NCI-H774 (cell line): ENCODE measurements around the gene RINT1.
A peak's percentile ranks its signal among the peaks of the same experiment; 100 is the strongest.
"Not testable (repeated sequence)": the region's sequence is repeated elsewhere in the genome, so short reads cannot be mapped to it uniquely, and the experiment has no call there.

Experiments used
- DNase-seq: peaks from one replicate; lab custom pipeline; 2025; lab: John Stamatoyannopoulos, UW

Gene RINT1

GRCh38 chr7:105531792-105532671, at the start of gene RINT1:
Gene RINT1, plus strand, starts transcription at chr7:105532201. Its CDS starts 115 bp downstream, at chr7:105532316.
- DNase-seq = peak; percentile 89

GRCh38 chr7:105487579-105488571, 44.1 kb upstream of the RINT1 start:
- DNase-seq = no peak

- no peak for DNase-seq
These were observed 42.6 kb upstream of the RINT1 start for GRCh38 chr7:105489409-105489808.

- no peak for DNase-seq
These were observed 38.6 kb upstream of the RINT1 start for GRCh38 chr7:105493196-105493922.

GRCh38 chr7:105493923-105494315, 38.1 kb upstream of the RINT1 start:
- DNase-seq = no peak

- DNase-seq = no peak
These were observed 35.5 kb upstream of the RINT1 start for GRCh38 chr7:105496521-105496920.

- no peak for DNase-seq
These were observed 35.0 kb upstream of the RINT1 start for GRCh38 chr7:105497016-105497415.

- DNase-seq = no peak
These were observed 29.8 kb upstream of the RINT1 start for GRCh38 chr7:105502173-105502572.

- DNase-seq = no peak
These were observed 19.6 kb upstream of the RINT1 start for GRCh38 chr7:105512415-105512814.

GRCh38 chr7:105512926-105513526, 19.0 kb upstream of the RINT1 start:
- no peak for DNase-seq

GRCh38 chr7:105515610-105516009, 16.4 kb upstream of the RINT1 start:
- not testable (repeated sequence) for DNase-seq

GRCh38 chr7:105519353-105519752, 12.6 kb upstream of the RINT1 start:
- no peak for DNase-seq

GRCh38 chr7:105520620-105521019, 11.4 kb upstream of the RINT1 start:
- DNase-seq = not testable (repeated sequence)

GRCh38 chr7:105521027-105521716, 10.8 kb upstream of the RINT1 start:
- peak; percentile 23 for DNase-seq

- peak; percentile 88 for DNase-seq
These were observed 10.1 kb upstream of the RINT1 start, which contains the start of gene PUS7 for GRCh38 chr7:105521717-105522463. Gene PUS7, minus strand, starts transcription at chr7:105522271. Its CDS starts 13,759 bp downstream, at chr7:105508512.

- DNase-seq = not testable (repeated sequence)
These were observed 7.6 kb upstream of the RINT1 start for GRCh38 chr7:105524423-105524822.

GRCh38 chr7:105524840-105525239, 7.2 kb upstream of the RINT1 start:
- no peak for DNase-seq

GRCh38 chr7:105527737-105528136, 4.3 kb upstream of the RINT1 start:
- not testable (repeated sequence) for DNase-seq

- DNase-seq = no peak
These were observed 1.9 kb upstream of the RINT1 start for GRCh38 chr7:105530126-105530525.

GRCh38 chr7:105530546-105530945, 1.5 kb upstream of the RINT1 start:
- DNase-seq = no peak
